GM19193 (cell line): ENCODE results near the gene FAM13B.

Experiments used
- POLR2A ChIP-seq: IDR thresholded peaks from 4 replicates; pipeline ENCODE4 v1.6.1; 2011; ENCODE audit not compliant: insufficient read depth, insufficient read length; ENCODE audit errors: extremely low read depth

The FAM13B gene

DNA sequence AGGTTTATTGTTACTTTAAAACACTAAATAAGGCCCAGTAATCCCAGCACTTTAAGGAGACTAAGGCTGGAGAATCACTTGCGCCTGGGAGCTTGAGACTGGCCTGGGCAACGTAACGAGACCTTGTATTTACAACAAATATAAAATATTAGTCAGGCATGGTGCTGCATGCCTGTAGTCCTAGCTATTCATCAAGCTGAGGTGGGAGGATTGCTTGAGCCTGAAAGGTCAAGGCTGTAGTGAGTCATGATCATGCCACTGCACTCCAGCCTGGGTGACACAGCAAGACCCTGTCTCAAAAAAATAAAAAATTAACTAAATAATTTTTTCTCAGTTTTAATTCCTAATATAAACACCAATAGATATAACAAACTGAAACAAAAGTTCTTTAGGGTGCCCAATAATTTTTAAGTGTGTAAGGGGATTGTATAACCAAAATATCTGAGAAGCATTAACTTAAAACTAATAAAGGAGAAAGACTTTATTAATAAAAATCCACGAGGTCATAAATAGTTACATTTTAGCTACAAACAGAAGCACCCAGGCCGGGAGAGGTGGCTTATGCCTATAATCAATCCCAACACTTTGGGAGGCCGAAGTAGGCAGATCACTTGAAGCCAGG lies 32.7 kb downstream of the FAM13B start:
- TF ChIP-seq POLR2A: no peak

DNA sequence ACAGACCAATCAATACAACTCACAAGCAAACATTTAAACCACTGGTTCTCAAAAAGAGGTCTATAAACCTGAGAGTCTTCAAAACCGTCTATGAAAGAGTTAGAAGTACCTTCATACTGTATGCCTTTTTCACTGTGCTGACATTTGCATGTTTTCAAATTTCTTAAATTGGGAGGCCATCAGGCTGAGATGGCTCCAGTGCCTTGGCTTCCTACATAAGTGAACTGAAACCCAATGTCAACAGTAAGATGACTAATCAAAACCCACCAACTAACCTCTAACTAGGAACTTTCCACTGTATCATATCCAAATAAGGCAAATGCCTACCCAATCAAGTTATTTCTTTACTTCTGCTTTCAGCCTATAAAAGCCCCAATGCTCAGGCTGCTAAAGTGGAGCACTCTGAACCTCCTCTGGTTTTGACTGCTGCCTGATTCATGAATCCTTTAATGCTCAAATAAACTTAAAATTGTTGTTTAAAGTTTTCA lies 35.1 kb downstream of the FAM13B start:
- TF ChIP-seq POLR2A: no peak

DNA sequence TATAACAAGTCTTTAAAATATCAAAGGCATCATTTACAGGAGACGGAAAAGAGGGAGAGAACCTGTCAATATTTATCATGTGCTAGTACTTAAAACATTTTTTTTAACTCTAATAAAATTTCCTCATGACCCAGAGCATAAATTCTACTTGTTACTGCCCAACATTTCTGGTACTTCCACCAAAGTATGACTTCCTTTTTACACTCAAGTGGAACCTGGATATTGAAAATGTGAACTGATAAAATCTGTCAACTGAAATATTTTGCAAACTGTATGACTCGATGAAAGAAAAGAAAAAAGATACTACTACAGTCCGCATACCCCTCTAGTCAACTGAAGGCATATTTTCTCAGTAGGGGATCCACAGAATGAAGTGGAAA lies 37.1 kb downstream of the FAM13B start:
- no peak for TF ChIP-seq POLR2A

DNA sequence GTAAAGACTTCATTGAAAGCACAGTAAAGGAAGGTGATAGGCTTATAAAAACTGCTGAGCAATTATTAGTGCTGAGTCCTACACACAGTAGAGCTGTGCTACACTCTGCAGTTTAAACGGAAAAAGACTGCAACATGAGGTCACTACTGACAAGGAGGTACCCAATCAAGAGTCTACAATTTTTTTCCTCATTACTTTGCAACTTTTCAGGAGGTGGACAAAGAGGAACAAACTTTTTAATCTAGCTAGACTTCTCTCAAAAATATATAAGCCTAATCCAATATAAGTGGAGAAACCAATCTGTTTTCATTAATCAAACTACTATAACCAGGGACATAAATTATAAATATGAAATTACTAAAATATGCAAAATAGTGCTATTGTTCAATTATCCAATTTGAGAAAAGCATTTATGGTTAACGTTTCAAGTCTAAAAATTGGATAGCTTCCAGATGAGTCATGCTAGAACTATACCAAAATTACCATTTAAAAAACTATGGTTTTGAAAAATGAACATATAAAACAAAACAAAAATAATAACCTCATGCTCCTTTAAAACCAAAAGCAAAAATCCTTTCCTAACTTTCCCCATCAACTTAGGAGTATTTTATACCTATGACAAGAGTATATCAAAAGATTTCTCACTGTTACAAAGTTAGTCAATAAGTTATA lies 37.7 kb downstream of the FAM13B start:
- no peak for TF ChIP-seq POLR2A

DNA sequence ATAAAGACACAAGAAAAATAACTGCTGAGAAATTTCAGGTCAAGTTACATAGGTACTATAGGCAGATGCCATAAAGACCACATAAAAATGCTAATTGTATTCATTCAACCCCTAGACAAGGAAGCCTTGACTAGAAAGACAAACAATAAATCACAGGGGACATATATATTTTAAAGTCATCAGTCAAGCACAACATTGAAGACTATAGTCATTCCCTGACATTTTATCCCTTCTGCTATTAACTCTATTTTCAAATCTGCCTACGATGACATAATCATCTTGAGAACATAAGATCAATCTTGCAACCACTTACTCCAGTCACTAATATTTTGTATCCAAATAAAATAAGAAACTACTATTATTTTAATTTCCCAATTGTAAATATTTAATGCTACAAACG lies 38.3 kb downstream of the FAM13B start:
- no peak for TF ChIP-seq POLR2A

DNA sequence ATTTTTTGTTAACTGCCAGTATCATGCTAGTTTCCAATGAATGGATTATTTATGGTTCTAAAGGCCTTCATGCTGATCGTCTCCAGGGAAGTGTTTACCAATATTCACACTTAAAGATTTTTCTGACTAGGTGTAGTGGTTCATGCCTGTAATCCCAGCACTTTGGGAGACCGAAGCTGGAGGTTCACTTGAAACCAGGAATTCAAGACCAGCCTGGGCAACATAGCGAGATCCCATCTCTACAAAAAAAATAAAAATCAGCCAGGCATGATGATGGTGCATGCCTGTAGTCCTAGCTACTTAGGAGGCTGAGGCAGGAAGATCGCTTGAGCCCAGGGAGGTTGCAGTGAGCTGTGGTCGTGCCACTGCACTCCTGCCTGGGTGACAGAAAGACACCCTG lies 43.5 kb downstream of the FAM13B start:
- no peak for TF ChIP-seq POLR2A

DNA sequence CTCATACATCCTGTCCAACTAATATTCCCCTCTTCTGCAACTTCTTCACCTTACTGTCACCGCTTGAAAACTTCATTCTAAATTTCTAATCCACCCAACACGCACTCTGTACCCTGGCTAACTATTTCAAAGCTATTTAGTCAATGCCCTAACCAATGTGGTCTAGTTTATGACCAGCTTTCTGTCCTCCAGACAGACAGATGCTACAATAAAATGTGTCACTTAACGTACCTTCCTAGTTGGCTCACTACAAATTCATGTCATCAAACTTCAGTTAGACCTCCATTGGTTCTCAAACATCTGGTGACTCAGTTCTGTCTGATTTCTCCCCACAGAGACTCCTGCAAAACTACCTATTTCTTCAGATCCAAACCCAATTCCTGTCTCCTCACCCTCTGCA lies 57.7 kb downstream of the FAM13B start:
- no peak for TF ChIP-seq POLR2A

DNA sequence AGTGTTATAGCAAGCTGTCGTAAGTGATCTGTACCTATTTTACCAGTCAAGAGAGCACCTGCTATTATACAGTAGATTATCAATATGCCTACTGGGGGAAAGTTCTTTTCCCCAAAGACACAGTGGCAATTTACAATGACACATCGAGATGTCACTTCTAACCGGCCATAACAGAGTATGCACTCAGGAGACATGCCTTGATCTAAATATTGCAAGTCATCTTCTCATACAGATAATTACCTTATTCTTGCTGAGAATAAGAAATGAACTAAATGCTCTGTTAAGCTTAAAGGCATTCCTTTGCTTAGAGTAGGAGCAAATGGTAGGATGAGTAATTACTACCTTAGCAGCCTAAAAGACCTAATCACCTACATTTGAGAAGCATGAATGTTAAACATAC lies 72.1 kb downstream of the FAM13B start:
- no peak for TF ChIP-seq POLR2A

DNA sequence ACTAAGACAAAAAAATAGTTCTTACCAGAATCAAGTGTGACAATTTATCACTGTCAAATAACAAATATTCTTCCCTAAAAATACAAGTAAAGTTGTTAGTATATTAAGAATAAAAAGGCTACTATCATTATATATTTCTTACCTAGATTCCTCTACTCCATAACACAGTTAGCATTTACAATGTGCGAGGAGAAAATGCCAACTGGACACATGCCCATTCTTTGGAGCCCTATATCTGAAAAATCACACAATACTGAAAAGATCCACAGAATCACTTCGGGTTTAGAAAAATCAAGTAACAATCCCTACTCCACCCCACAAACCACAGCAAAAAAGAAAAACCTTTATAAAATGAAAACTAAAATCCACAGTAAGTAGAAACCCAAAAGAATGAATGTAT lies 72.7 kb downstream of the FAM13B start:
- TF ChIP-seq POLR2A: no peak

DNA sequence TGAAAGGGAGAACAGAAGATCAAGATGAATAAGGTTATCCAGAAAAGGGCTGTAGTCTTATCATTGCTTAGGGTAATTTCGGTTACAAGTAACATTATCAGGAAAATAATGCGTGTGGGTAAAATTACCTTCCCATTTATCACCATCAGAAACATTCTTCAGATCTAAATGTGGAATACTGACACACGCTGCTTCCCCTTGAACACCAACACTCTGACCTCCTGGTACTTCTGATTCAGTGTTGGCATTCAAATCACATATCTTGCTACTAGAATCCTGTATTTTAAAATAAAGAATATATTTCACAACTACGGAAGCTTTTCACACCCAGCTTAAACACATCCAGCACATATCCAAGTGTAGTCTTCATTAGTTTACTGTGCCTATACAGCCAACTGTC lies 73.4 kb downstream of the FAM13B start:
- no peak for TF ChIP-seq POLR2A

DNA sequence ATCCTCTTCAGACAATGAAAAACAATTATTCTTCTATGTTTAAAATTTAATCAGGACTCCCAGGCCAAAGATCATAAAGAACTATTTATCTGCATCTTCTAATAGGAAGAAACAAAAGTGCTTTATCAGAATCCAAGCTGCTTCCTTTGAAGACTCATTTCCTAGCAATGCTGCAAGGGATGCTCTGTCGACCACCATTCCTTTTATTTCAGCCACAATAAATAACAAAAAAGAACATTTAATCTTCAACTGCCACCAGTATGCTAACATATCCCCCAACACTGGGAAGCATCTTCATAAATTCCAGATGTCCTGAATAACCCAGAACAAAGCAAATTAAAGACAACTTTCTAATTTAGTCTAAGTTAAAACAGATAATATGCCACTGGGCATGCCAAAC lies 74.9 kb downstream of the FAM13B start:
- TF ChIP-seq POLR2A: no peak

DNA sequence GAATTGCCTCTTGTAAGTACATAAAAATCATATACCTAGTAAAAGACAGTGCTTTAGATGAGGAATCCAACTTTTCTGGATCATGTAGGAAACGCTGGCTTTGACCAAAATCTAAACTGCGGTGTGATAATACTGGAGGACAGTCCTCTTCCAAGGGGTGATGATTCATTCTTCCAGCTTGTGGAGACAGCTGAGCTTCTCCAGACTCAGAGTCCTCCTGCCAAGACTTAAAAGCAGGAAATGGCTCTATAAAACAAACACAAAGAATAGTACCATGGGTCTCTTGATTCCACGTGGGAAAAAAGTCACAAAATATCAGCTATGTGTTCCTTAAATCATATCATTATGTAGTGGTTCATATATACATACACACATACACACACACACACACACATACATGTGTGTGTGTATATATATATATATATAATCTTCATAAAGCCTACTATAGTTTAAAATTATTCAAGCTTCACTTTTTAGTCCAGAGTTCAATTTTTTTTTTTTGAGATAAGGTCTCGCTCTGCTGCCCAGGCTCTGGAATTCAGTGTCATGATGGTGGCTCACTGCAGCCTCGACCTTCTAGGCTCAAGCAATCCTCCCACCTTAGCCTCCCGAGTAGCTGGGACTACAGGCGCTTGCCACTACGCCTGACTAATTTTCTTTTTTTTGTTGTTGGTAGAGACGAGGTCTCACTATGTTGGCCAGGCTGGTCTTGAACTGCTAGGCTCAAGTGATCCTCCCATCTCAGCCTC lies 78.6 kb downstream of the FAM13B start:
- TF ChIP-seq POLR2A: no peak

DNA sequence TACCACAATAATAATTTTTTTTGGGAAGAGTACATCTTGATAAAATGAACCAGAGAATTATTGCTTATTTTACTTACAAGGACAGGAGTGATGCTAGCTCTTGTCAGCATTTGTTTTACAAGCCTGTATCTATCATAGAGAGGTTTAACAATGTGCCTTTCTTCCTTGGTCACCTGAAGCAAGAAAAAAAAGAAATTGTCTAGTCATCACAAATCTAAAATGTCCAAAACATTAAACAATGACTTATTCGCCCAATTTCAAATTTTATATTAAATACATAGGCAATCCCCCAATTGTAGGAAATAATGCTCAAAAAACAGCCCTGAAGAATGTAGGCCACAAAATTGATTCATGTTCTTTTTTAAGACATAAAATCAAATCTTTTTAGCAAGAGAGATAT lies 87.1 kb downstream of the FAM13B start:
- TF ChIP-seq POLR2A: no peak

DNA sequence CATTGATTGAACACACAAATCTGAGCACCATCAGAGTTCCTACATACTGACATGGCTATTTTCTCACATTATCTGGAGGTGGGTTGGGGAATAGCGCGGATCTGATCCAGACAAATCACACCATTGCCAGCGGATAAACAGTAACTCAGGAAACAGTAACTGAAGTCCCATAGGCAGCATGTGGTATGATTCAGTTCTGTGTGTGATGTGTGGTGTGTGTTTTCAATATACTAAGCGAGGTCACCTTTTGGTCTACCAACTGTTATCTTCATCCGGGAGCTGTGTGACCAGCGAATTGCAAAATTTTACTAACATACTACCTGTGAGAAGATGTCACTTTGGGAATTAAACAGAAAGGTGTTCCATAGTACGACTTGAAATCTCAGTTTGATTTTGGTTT lies 93.5 kb downstream of the FAM13B start:
- TF ChIP-seq POLR2A: no peak

DNA sequence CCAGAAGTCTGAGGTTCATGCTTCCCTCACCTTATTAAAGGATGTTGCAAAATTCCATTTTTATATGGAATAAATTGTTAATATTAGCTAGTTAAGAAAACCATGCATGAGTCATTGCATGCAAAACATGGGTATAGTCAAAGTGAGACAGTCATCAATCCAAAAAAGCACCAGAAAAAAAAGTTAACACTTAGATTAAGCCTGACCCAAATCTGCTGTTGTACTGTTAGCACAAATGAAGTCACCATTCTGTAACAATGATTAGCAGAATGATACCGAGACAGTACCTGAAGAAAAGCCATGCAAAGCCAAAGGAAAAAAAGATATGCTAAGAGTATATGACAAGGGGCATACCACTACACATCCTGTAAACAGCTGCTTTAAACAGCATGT lies 94.1 kb downstream of the FAM13B start:
- no peak for TF ChIP-seq POLR2A

DNA sequence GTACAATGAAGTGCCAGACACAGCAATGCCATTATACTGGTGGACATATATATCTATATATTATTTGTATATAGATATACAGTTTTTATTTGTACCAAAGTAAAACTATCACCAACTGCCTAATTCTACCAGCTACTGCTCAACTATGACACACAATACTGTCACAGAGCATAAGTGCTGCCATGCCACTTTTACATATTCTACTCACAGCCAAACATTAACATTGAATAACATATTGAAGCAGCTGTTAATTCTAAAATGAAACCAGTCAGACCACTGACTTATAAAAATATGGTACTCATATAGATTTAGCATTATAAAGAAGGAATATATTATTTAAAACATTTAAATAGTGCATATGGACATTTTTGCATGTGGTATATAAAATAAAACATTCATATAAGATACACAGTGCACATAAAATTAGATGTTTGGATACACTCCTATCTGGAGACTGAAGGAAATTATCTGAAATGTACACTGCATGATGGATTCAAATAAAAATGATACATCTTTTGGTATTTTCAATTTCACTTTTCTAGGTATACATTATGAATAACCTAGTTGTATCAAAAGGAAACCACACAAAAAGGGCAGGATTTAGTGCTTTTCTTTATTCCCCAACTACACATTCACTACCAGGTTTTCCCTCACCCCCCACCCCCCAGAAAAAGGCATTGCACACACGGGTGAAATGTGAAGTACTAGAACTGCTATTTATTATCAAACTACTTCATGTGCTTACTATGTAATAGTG lies 94.7 kb downstream of the FAM13B start:
- no peak for TF ChIP-seq POLR2A

DNA sequence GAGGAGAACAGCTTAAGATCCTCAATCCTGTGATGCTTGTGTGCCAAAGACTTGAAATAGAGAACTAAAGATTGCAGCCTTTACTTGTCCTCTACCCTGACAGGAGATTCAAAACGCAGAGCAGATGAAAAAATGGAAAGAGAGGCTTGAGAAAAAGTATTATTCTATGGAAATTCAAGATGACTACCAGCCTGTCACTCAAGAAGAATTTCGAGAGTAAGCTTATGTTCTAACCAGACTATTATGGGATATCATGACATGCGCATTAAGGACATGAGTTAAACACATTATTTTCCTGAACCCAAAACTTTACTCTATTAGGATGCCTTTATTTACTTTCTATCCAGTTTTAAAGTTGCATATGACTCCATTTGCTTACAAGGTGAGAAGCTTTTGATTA lies 97.2 kb downstream of the FAM13B start:
- no peak for TF ChIP-seq POLR2A
